Loucy (cell line): ENCODE results near the gene FUT7.

ENCODE experiments used
- H2AFZ ChIP-seq: fragments of 200-600 bp; sonication (generic); 2 replicates; pipeline ENCODE4 v1.6.0; 2016; ENCODE audit warnings: antibody characterized with exemption, mild to moderate bottlenecking, low read length, moderate library complexity
- H3F3A ChIP-seq: fragments of 200-600 bp; 2 replicates; pipeline ENCODE4 v1.6.0; 2016; ENCODE audit warnings: antibody characterized with exemption, low read depth, mild to moderate bottlenecking
- H3K27me3 ChIP-seq: fragments of 200-600 bp; sonication (generic); 2 replicates; pipeline ENCODE4 v1.6.1; 2014; ENCODE audit warnings: low read length, mild to moderate bottlenecking; ENCODE audit not compliant: insufficient read depth, poor library complexity, severe bottlenecking
- H3K36me3 ChIP-seq: fragments of 200-600 bp; sonication (generic); 2 replicates; pipeline ENCODE4 v1.6.1; 2016; ENCODE audit warnings: low read length; ENCODE audit not compliant: insufficient read depth
- H3K4me1 ChIP-seq: fragments of 200-600 bp; sonication (generic); 2 replicates; pipeline ENCODE4 v1.5.1; 2014; ENCODE audit warnings: low read length, mild to moderate bottlenecking; ENCODE audit not compliant: insufficient read depth, poor library complexity, severe bottlenecking
- H3K4me2 ChIP-seq: fragments of 200-600 bp; sonication (generic); 2 replicates; pipeline ENCODE4 v1.6.0; 2014; ENCODE audit warnings: antibody characterized with exemption, low read length, low read depth, mild to moderate bottlenecking; ENCODE audit not compliant: poor library complexity, severe bottlenecking
- H3K4me3 ChIP-seq: fragments of 200-600 bp; sonication (generic); 2 replicates; pipeline ENCODE4 v1.5.1; 2014; ENCODE audit warnings: low read length, mild to moderate bottlenecking, mixed read lengths; ENCODE audit not compliant: poor library complexity, severe bottlenecking
- H3K79me2 ChIP-seq: fragments of 200-600 bp; sonication (generic); 2 replicates; pipeline ENCODE4 v1.6.1; 2014; ENCODE audit warnings: low read length; ENCODE audit not compliant: insufficient read depth
- H3K9ac ChIP-seq: fragments of 200-600 bp; sonication (generic); 2 replicates; pipeline ENCODE4 v1.6.0; 2014; ENCODE audit warnings: mild to moderate bottlenecking, low read depth, low read length, moderate library complexity; ENCODE audit not compliant: poor library complexity, severe bottlenecking
- H3K9me2 ChIP-seq: fragments of 200-600 bp; sonication (generic); replicated peaks from 2 replicates; pipeline ENCODE4 v1.6.1; 2016; ENCODE audit warnings: low read depth, low read length, mixed read lengths
- H3K9me3 ChIP-seq: fragments of 200-600 bp; sonication (generic); 2 replicates; pipeline ENCODE4 v1.6.1; 2014; ENCODE audit warnings: mild to moderate bottlenecking, antibody characterized with exemption, low read length, low read depth; ENCODE audit not compliant: insufficient read depth
- H4K20me1 ChIP-seq: fragments of 200-600 bp; sonication (generic); 2 replicates; pipeline ENCODE4 v1.6.0; 2014; ENCODE audit warnings: antibody characterized with exemption, low read length, mild to moderate bottlenecking; ENCODE audit not compliant: insufficient read depth, poor library complexity, severe bottlenecking
- CTCF ChIP-seq: fragments of 200-600 bp; sonication (generic); conservative IDR thresholded peaks from 2 replicates; pipeline ENCODE4 v1.5.1; 2014; ENCODE audit warnings: mild to moderate bottlenecking, antibody characterized with exemption, low read length
- EZH2phosphoT487 ChIP-seq: fragments of 200-600 bp; IDR thresholded peaks from 2 replicates; pipeline ENCODE4 v1.6.1; 2018; ENCODE audit warnings: antibody characterized with exemption, mild to moderate bottlenecking, moderate library complexity, borderline replicate concordance

The FUT7 gene

GRCh38 chr9:137018761-137019559 lies 12.9 kb downstream of the FUT7 start:
- peaks cover 4% of the 10 kb centered on the region for H4K20me1 ChIP-seq

GRCh38 chr9:137017791-137018497 lies 13.9 kb downstream of the FUT7 start:
- no peak overlapping the region for H2AFZ ChIP-seq
- no peaks in the 10 kb centered on the region for H3K9me3 ChIP-seq
- no peaks in the 10 kb centered on the region for H3K79me2 ChIP-seq
- H3K4me1 ChIP-seq: no peaks in the 10 kb centered on the region
- no peaks in the 10 kb centered on the region; the same call in 1 of the 2 replicates for H3K36me3 ChIP-seq
- peaks cover 4% of the 10 kb centered on the region for H4K20me1 ChIP-seq
- no peak for TF ChIP-seq CTCF
- no peak for TF ChIP-seq EZH2phosphoT487
- no peaks in the 10 kb centered on the region for H3K27me3 ChIP-seq
- no peak overlapping the region for H3K9ac ChIP-seq
- H3K4me3 ChIP-seq: no peak overlapping the region
- no peaks in the 10 kb centered on the region for H3F3A ChIP-seq
- H3K4me2 ChIP-seq: no peak overlapping the region
- H3K9me2 ChIP-seq: no peaks in the 10 kb centered on the region

More at GRCh38 chr9:137018761-137019559, 12.9 kb downstream of the FUT7 start:
- no peaks in the 10 kb centered on the region; the same call in 1 of the 2 replicates for H3K36me3 ChIP-seq
- no peaks in the 10 kb centered on the region for H3F3A ChIP-seq
- H3K9me3 ChIP-seq: no peaks in the 10 kb centered on the region
- no peaks in the 10 kb centered on the region for H3K27me3 ChIP-seq
- H3K9me2 ChIP-seq: no peaks in the 10 kb centered on the region
- no peak overlapping the region for H3K4me3 ChIP-seq
- no peak overlapping the region for H2AFZ ChIP-seq
- H3K79me2 ChIP-seq: no peaks in the 10 kb centered on the region
- no peaks in the 10 kb centered on the region for H3K4me1 ChIP-seq
- H3K4me2 ChIP-seq: no peak overlapping the region
- H3K9ac ChIP-seq: no peak overlapping the region
- TF ChIP-seq CTCF: no peak
- no peak for TF ChIP-seq EZH2phosphoT487

GRCh38 chr9:137017071-137017470 lies 14.8 kb downstream of the FUT7 start:
- Histone ChIP-seq H3K4me2 (no peak overlapping the region), H3K4me3 (no peak overlapping the region), H3K9me2 (no peaks in the 10 kb centered on the region), H2AFZ (no peak overlapping the region), H4K20me1 (peaks cover 4% of the 10 kb centered on the region), H3F3A (no peaks in the 10 kb centered on the region), H3K27me3 (no peaks in the 10 kb centered on the region), H3K79me2 (no peaks in the 10 kb centered on the region), H3K9ac (no peak overlapping the region), H3K36me3 (no peaks in the 10 kb centered on the region; the same call in 1 of the 2 replicates), H3K9me3 (no peaks in the 10 kb centered on the region), H3K4me1 (no peaks in the 10 kb centered on the region)
- TF ChIP-seq CTCF: no peak
- TF ChIP-seq EZH2phosphoT487: no peak
